Measurements from ENCODE around the gene FAM120B. TPM values are rescaled to one million over a fixed set of nuclear protein-coding genes. Genes with fewer than 3 reads are reported as not detected.

Gene FAM120B
- total RNA-seq, 1 experiment from 2014 or later = 25.2 TPM

DNA sequence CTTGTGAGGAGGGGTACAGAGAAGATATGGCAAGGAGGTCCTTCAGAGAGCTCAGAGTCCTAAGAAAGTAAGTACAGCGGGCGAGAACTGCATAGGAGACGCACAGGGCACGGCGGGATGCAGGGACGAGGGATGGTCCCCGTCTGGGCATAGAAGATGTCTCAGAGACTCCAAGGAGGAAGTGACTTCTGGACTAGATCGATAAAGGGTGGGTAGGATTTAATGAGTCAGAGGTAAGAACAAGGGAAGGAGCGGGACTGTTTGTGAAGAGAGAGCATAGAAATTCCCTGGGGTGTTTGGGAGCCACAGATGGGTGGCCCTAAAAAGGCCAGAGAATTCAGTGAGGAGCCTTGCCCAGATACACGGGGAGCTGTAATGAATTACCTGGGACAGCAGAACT, 69.1 kb downstream of the FAM120B start:
- H3K27ac ChIP-seq (ENCODE audit: low read depth, low read length) = no peak overlapping the region
- POLR2A ChIA-PET = no interaction called here
- H3K79me2 ChIP-seq (ENCODE audit: insufficient read depth, low read length) = no peaks in the 10 kb centered on the region
- CTCF ChIA-PET = no interaction called here
- ATAC-seq = no peak
- TF ChIP-seq EZH2 (IDR thresholded peaks at IDR 0.05) (no peak), EZH2phosphoT487 (IDR thresholded peaks at IDR 0.05; ENCODE audit: borderline replicate concordance) (no peak), EGR1 (IDR thresholded peaks at IDR 0.05; ENCODE audit: low read depth) (no peak), TCF7L2 (IDR thresholded peaks at IDR 0.05; ENCODE audit: borderline replicate concordance, extremely low read depth, insufficient read depth, insufficient read length) (no peak), RAD21 (IDR thresholded peaks at IDR 0.05; ENCODE audit: low read depth) (no peak), ZNF274 (IDR thresholded peaks at IDR 0.05; ENCODE audit: low read depth, low read length) (no peak), SP1 (IDR thresholded peaks at IDR 0.05; ENCODE audit: low read depth) (no peak), JUND (IDR thresholded peaks at IDR 0.05) (no peak), SRF (IDR thresholded peaks at IDR 0.05; ENCODE audit: low read depth) (no peak), ELF1 (IDR thresholded peaks at IDR 0.05; ENCODE audit: borderline replicate concordance, low read depth) (no peak), YY1 (IDR thresholded peaks at IDR 0.05; ENCODE audit: extremely low read depth, insufficient replicate concordance, low read depth, low read length) (no peak), SIN3A (IDR thresholded peaks at IDR 0.05; ENCODE audit: low read depth) (no peak), ZFX (IDR thresholded peaks at IDR 0.05) (no peak), POLR2A (IDR thresholded peaks at IDR 0.05; ENCODE audit: borderline replicate concordance, extremely low read depth, insufficient read depth, insufficient read length) (no peak), CBX3 (IDR thresholded peaks at IDR 0.05; ENCODE audit: low read depth) (no peak)
- TF ChIP-seq, protein P1, sequence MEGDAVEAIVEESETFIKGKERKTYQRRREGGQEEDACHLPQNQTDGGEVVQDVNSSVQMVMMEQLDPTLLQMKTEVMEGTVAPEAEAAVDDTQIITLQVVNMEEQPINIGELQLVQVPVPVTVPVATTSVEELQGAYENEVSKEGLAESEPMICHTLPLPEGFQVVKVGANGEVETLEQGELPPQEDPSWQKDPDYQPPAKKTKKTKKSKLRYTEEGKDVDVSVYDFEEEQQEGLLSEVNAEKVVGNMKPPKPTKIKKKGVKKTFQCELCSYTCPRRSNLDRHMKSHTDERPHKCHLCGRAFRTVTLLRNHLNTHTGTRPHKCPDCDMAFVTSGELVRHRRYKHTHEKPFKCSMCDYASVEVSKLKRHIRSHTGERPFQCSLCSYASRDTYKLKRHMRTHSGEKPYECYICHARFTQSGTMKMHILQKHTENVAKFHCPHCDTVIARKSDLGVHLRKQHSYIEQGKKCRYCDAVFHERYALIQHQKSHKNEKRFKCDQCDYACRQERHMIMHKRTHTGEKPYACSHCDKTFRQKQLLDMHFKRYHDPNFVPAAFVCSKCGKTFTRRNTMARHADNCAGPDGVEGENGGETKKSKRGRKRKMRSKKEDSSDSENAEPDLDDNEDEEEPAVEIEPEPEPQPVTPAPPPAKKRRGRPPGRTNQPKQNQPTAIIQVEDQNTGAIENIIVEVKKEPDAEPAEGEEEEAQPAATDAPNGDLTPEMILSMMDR (IDR thresholded peaks at IDR 0.05 in 2 of 3, conservative IDR thresholded peaks at IDR 0.05 in 1 of 3; ENCODE audit: borderline replicate concordance in 1 of 3, insufficient read depth in 1 of 3, low read depth in 2 of 3, low read length in 2 of 3) = no peak
- TF ChIP-seq, protein P2, sequence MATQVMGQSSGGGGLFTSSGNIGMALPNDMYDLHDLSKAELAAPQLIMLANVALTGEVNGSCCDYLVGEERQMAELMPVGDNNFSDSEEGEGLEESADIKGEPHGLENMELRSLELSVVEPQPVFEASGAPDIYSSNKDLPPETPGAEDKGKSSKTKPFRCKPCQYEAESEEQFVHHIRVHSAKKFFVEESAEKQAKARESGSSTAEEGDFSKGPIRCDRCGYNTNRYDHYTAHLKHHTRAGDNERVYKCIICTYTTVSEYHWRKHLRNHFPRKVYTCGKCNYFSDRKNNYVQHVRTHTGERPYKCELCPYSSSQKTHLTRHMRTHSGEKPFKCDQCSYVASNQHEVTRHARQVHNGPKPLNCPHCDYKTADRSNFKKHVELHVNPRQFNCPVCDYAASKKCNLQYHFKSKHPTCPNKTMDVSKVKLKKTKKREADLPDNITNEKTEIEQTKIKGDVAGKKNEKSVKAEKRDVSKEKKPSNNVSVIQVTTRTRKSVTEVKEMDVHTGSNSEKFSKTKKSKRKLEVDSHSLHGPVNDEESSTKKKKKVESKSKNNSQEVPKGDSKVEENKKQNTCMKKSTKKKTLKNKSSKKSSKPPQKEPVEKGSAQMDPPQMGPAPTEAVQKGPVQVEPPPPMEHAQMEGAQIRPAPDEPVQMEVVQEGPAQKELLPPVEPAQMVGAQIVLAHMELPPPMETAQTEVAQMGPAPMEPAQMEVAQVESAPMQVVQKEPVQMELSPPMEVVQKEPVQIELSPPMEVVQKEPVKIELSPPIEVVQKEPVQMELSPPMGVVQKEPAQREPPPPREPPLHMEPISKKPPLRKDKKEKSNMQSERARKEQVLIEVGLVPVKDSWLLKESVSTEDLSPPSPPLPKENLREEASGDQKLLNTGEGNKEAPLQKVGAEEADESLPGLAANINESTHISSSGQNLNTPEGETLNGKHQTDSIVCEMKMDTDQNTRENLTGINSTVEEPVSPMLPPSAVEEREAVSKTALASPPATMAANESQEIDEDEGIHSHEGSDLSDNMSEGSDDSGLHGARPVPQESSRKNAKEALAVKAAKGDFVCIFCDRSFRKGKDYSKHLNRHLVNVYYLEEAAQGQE (IDR thresholded peaks at IDR 0.05; ENCODE audit: low read depth) = no peak
- TF ChIP-seq, protein P3, sequence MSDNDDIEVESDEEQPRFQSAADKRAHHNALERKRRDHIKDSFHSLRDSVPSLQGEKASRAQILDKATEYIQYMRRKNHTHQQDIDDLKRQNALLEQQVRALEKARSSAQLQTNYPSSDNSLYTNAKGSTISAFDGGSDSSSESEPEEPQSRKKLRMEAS (IDR thresholded peaks at IDR 0.05) = no peak
- TF ChIP-seq, protein P4, sequence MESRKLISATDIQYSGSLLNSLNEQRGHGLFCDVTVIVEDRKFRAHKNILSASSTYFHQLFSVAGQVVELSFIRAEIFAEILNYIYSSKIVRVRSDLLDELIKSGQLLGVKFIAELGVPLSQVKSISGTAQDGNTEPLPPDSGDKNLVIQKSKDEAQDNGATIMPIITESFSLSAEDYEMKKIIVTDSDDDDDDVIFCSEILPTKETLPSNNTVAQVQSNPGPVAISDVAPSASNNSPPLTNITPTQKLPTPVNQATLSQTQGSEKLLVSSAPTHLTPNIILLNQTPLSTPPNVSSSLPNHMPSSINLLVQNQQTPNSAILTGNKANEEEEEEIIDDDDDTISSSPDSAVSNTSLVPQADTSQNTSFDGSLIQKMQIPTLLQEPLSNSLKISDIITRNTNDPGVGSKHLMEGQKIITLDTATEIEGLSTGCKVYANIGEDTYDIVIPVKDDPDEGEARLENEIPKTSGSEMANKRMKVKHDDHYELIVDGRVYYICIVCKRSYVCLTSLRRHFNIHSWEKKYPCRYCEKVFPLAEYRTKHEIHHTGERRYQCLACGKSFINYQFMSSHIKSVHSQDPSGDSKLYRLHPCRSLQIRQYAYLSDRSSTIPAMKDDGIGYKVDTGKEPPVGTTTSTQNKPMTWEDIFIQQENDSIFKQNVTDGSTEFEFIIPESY (IDR thresholded peaks at IDR 0.05; ENCODE audit: extremely low read depth, insufficient replicate concordance, low read length) = no peak
- no peaks in the 10 kb centered on the region for H3K9me2 ChIP-seq (ENCODE audit: insufficient read depth)
- BruUV-seq (replicated peaks) = no TSS peak
- intact Hi-C loops (cut with micrococcal nuclease) = no loop called here
- no peaks in the 10 kb centered on the region for H3K27me3 ChIP-seq (ENCODE audit: insufficient read depth, low read length)
- no peak overlapping the region for H2AFZ ChIP-seq (ENCODE audit: low read depth, low read length, poor library complexity, severe bottlenecking)
- H3K9me3 ChIP-seq (ENCODE audit: control insufficient read depth in 1 of 2, insufficient read depth in 1 of 2, low read depth in 1 of 2, low read length in 2 of 2) = no peaks in the 10 kb centered on the region
- H4K20me1 ChIP-seq (ENCODE audit: insufficient read depth) = 0 out of 2 replicates have a peak, but pooled peaks cover 4% of the 10 kb centered on the region
- 0 out of 4 replicates have a peak, but pooled peaks cover 0 to 4% of the 10 kb centered on the region in 2 experiments for H3K36me3 ChIP-seq (ENCODE audit: control insufficient read depth in 1 of 2, insufficient read depth in 2 of 2, low read length in 2 of 2)
- DNase-seq (ENCODE audit: low read depth, low spot score) = no peak
- H3K4me2 ChIP-seq (ENCODE audit: low read length) = no peak overlapping the region
- RAD21 ChIA-PET (ENCODE audit: low non-redundant PET in 1 of 2, low total read pairs in 2 of 2, uncharacterized antibody in 2 of 2, unreplicated experiment in 2 of 2) = no interaction called here
- peaks cover 0 to 9% of the 10 kb centered on the region in 2 experiments; a peak in 2 of 4 replicates for H3K4me1 ChIP-seq (ENCODE audit: control insufficient read depth in 1 of 2, insufficient read depth in 2 of 2, low read length in 2 of 2)
- no peak overlapping the region for H3K4me3 ChIP-seq (replicated peaks in 1 of 2; ENCODE audit: low read depth in 1 of 2, low read length in 2 of 2)
- no peak overlapping the region for H3K9ac ChIP-seq (ENCODE audit: low read length)

All from HCT116 (cell line).